Measurements from ENCODE around the gene STK38L. TPM values are rescaled to one million over a fixed set of nuclear protein-coding genes. Genes with fewer than 3 reads are reported as not detected.

Gene STK38L
- total and polyA plus RNA-seq, 2 of the 8 experiments (the other 6 are each of a cell fraction or from before 2014, with no cell fraction given) = 8.1 to 63.6 TPM

GRCh38 chr12:27289414-27289813 is 45.3 kb downstream of the STK38L start:
- H3K14ac ChIP-seq (ENCODE audit: insufficient read length) = no peak overlapping the region
- no peak overlapping the region for H4K8ac ChIP-seq (ENCODE audit: extremely low read depth, insufficient read depth, low read length)
- no peak overlapping the region for H3K23ac ChIP-seq (ENCODE audit: insufficient read length)
- H3K27me3 ChIP-seq (replicated peaks in 1 of 4; ENCODE audit: control insufficient read depth in 3 of 4, extremely low read depth in 1 of 4, insufficient read depth in 3 of 4, low read length in 3 of 4) = no peaks in the 10 kb centered on the region
- ChIA-PET CTCF (ENCODE audit: partially characterized antibody) (interaction anchor here (1.0 to 1.2 kb wide), 3 partner anchors 10 to 31 kb away, joined by 3 to 4 read pairs (median 3); no protein-coding TSS in a partner anchor), POLR2A (ENCODE audit: partially characterized antibody) (no interaction called here)
- H3K36me3 ChIP-seq (ENCODE audit: control insufficient read depth in 2 of 4, insufficient read depth in 4 of 4, low read length in 3 of 4) = no peaks in the 10 kb centered on the region
- H3K9me3 ChIP-seq (ENCODE audit: insufficient read depth in 2 of 2, low read depth in 1 of 2, low read length in 1 of 2) = no peaks in the 10 kb centered on the region
- DNase-seq (ENCODE audit: low read depth in 1 of 2, low spot score in 2 of 2) (no peak), FAIRE-seq (no peak)
- no peak overlapping the region for H2BK120ac ChIP-seq (replicated peaks; ENCODE audit: low read depth, low read length)
- H4K91ac ChIP-seq (replicated peaks; ENCODE audit: insufficient read length, low read length) = no peak overlapping the region
- H3K79me2 ChIP-seq (ENCODE audit: control insufficient read depth in 1 of 2, insufficient read depth in 2 of 2, low read length in 2 of 2) = peaks cover 0 to 28% of the 10 kb centered on the region in 2 experiments; a peak in 2 of 4 replicates
- H4K20me1 ChIP-seq (replicated peaks in 1 of 2; ENCODE audit: control insufficient read depth in 1 of 2, insufficient read depth in 2 of 2, low read length in 2 of 2) = no peaks in the 10 kb centered on the region
- H3K56ac ChIP-seq (replicated peaks; ENCODE audit: insufficient read length, low read depth, low read length) = no peak overlapping the region
- H3K79me1 ChIP-seq (ENCODE audit: low read depth, low read length) = no peaks in the 10 kb centered on the region
- no peak overlapping the region for H3K4me2 ChIP-seq (ENCODE audit: insufficient read depth in 1 of 2, low read depth in 2 of 2, low read length in 2 of 2)
- TF ChIP-seq SUZ12 (IDR thresholded peaks at IDR 0.05; ENCODE audit: low read length) (no peak), MAFK (IDR thresholded peaks at IDR 0.05; ENCODE audit: low read depth, low read length) (no peak), RBBP5 (IDR thresholded peaks at IDR 0.05; ENCODE audit: borderline replicate concordance, low read depth, low read length) (no peak), SIN3A (conservative IDR thresholded peaks at IDR 0.05 in 1 of 2, IDR thresholded peaks at IDR 0.05 in 1 of 2; ENCODE audit: low read depth in 1 of 2, low read length in 2 of 2) (no peak), POU5F1 (IDR thresholded peaks at IDR 0.05; ENCODE audit: low read depth, low read length) (no peak), TBP (IDR thresholded peaks at IDR 0.05; ENCODE audit: low read depth, low read length) (no peak), JUN (IDR thresholded peaks at IDR 0.05; ENCODE audit: low read depth, low read length) (no peak), RNF2 (IDR thresholded peaks at IDR 0.05; ENCODE audit: borderline replicate concordance, low read depth, low read length, missing control alignments, poor library complexity, severe bottlenecking) (no peak), RAD21 (IDR thresholded peaks at IDR 0.05 in 1 of 2, conservative IDR thresholded peaks at IDR 0.05 in 1 of 2; ENCODE audit: low read depth in 2 of 2, low read length in 2 of 2) (no peak), TAF1 (IDR thresholded peaks at IDR 0.05; ENCODE audit: low read depth, low read length) (no peak), NANOG (IDR thresholded peaks at IDR 0.05; ENCODE audit: insufficient read depth, low read depth, low read length, poor library complexity, severe bottlenecking) (no peak), YY1 (IDR thresholded peaks at IDR 0.05; ENCODE audit: low read depth, low read length) (no peak)
- H2AFZ ChIP-seq (ENCODE audit: low read length) = no peak overlapping the region
- no peak overlapping the region for H2BK20ac ChIP-seq (ENCODE audit: low read length)
- no peak overlapping the region for H2BK15ac ChIP-seq (ENCODE audit: low read length)
- peaks cover 0 to 12% (median 2%) of the 10 kb centered on the region in 4 experiments; a peak in 5 of 7 replicates for H3K4me1 ChIP-seq (replicated peaks in 1 of 4; ENCODE audit: control insufficient read depth in 3 of 4, insufficient read depth in 4 of 4, low read length in 3 of 4)
- no peak overlapping the region for H2BK5ac ChIP-seq (ENCODE audit: low read depth, low read length)
- no peak overlapping the region for H3K9ac ChIP-seq (replicated peaks in 1 of 4; ENCODE audit: extremely low read depth in 1 of 4, low read depth in 3 of 4, low read length in 3 of 4)
- H4K5ac ChIP-seq (ENCODE audit: insufficient read length, low read depth, low read length) = no peak overlapping the region
- H2AK5ac ChIP-seq (ENCODE audit: low read depth, low read length) = no peak overlapping the region
- no peak overlapping the region for H2BK12ac ChIP-seq (ENCODE audit: low read depth, low read length)
- H3K4me3 ChIP-seq (ENCODE audit: extremely low read depth in 1 of 4, insufficient read depth in 2 of 4, low read depth in 3 of 4, low read length in 4 of 4) = no peak overlapping the region
- no peaks in the 10 kb centered on the region for H3K23me2 ChIP-seq (ENCODE audit: low read depth, low read length)
- no peak overlapping the region for H3K4ac ChIP-seq (replicated peaks; ENCODE audit: insufficient read length, low read depth, low read length)
- no peak overlapping the region for H3K27ac ChIP-seq (ENCODE audit: low read depth, low read length)
- no peak overlapping the region for H3K18ac ChIP-seq (ENCODE audit: extremely low read depth, low read length)
- whole genome bisulfite sequencing, 2 experiments (ENCODE audit: extremely low coverage in 1 of 2, insufficient coverage in 1 of 2, insufficient read length in 1 of 2, insufficient replicate concordance in 2 of 2, low coverage in 1 of 2, low lambda C conversion rate in 2 of 2, missing lambda C conversion rate in 1 of 2) = 86% methylated on average over 3 of the region's 3 CpGs; no CpG with 5 or more reads in 1 of the 2 experiments

Data from H1 (cell line).